HCT116 (cell line): Measurements from ENCODE around the gene STH.

Experiments used
- ATF3 ChIP-seq: IDR thresholded peaks from 2 replicates; pipeline ENCODE4 v1.6.1; 2012
- CTCF ChIP-seq, 3 experiments: fragments of 200-600 bp in 1 of 3; sonication (generic) in 1 of 3; IDR thresholded peaks in 2 of 3; conservative IDR thresholded peaks in 1 of 3; 2 replicates each; pipeline ENCODE4 v1.5.1; 2012 to 2017; ENCODE audit warnings: low read depth in 2 of 3, low read length in 2 of 3, antibody characterized with exemption in 1 of 3, borderline replicate concordance in 1 of 3, control low read depth in 1 of 3, mild to moderate bottlenecking in 1 of 3, mixed read lengths in 1 of 3, mixed run types in 1 of 3, moderate library complexity in 1 of 3; ENCODE audit not compliant: insufficient read depth in 1 of 3

- TF ChIP-seq CTCF (IDR thresholded peaks at IDR 0.05 in 2 of 3, conservative IDR thresholded peaks at IDR 0.05 in 1 of 3; ENCODE audit: borderline replicate concordance in 1 of 3, insufficient read depth in 1 of 3, low read depth in 2 of 3, low read length in 2 of 3) (no peak), ATF3 (no peak)
Measured at GRCh38 chr17:45976755-45977505, 22.1 kb upstream of the STH start.
